ENCODE data around the gene ALLC.

The ALLC gene

GRCh38 chr2:3703757-3704355 is 45.9 kb downstream of the ALLC start:
- no peak overlapping the region for H3K27ac ChIP-seq
- peak overlapping the region in 2 of 7 experiments; percentile 5 to 16 for H3K4me3 ChIP-seq

DNA sequence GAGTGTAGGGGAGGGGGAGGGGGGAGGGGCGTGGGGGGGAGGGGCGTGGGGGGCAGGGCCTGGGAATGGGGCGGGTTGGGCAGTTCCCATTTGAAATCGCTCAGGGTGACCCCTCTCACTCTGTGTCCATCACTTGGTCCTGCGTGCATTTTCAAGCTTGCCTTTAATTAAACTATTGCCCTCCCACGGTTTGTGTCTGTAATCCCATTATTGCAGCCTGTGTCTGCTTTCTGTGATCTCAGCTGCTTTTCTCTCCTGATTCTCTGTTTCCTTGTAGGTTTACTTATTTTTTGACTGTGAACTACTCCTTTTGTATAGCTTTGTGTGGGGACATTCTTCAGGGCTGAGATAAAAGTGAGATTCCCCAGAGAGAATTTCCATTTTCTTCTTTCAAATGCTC is 46.7 kb downstream of the ALLC start:
- no peak overlapping the region for H3K4me3 ChIP-seq
- no peak overlapping the region for H3K27ac ChIP-seq

DNA sequence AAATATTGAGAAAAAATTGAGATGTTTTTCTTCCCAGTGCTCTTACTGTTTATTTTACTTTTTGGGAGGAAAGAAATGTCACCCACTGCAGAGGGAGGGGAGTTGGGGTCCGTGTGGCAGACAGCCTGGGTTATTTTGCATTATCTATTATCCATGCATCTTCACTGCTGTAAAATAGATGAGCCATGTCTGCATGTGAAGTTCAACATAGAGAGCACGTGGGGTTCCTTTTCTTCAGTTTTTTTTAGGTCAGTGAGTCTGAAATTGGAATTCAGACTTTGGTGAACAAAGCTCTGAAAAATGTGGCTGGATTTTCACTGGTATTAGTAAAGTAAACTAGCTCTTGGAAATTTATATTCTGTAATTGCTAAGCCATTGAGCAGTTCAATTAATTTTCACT is 47.8 kb downstream of the ALLC start:
- no peak overlapping the region for H3K4me3 ChIP-seq
- no peak overlapping the region for H3K27ac ChIP-seq

GRCh38 chr2:3706892-3707291 is 48.9 kb downstream of the ALLC start:
- H3K4me3 ChIP-seq: no peak overlapping the region
- H3K27ac ChIP-seq: no peak overlapping the region

- H3K4me3 ChIP-seq: no peak overlapping the region
- H3K27ac ChIP-seq: no peak overlapping the region
Measured at GRCh38 chr2:3708576-3708975, 50.6 kb downstream of the ALLC start.

DNA sequence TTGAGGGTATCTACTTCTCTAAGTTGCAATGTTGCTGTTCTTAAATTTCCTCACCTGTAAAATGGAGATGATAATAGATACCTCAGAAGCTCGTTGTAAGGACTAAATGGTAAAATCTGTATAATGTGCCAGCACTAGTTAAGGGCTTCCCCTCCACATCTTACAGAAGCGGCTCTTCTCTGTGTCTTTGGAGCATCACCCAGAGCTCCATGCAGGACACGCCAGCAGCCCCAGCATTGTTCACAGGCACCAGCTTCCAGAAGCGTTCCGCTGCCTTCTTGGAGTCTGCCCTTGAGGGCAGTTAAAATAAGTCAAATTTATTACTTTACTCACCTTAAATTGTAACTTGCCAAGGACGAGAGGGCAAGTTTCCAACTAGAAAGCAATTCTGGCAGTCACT is 51.2 kb downstream of the ALLC start:
- no peak overlapping the region for H3K27ac ChIP-seq
- H3K4me3 ChIP-seq: no peak overlapping the region

DNA sequence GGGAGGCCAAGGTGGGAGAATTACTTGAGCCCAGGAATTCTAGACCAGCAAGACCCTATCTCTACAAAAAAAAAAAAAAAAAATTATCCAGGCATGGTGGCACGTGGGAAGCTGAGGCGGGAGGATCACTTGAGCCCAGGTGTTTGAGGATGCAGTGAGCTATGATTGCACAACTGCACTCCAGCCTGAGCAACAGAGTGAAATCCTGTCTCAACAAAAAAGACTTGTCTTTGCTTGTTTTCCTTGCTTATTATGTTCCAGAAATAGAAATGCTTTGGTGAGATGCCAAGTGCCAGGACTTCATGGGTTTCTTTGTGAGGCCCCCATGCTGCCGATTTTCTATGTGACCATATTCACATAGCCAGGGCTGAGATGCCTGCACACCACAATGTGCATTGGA is 54.4 kb downstream of the ALLC start:
- no peak overlapping the region for H3K27ac ChIP-seq
- no peak overlapping the region for H3K4me3 ChIP-seq

DNA sequence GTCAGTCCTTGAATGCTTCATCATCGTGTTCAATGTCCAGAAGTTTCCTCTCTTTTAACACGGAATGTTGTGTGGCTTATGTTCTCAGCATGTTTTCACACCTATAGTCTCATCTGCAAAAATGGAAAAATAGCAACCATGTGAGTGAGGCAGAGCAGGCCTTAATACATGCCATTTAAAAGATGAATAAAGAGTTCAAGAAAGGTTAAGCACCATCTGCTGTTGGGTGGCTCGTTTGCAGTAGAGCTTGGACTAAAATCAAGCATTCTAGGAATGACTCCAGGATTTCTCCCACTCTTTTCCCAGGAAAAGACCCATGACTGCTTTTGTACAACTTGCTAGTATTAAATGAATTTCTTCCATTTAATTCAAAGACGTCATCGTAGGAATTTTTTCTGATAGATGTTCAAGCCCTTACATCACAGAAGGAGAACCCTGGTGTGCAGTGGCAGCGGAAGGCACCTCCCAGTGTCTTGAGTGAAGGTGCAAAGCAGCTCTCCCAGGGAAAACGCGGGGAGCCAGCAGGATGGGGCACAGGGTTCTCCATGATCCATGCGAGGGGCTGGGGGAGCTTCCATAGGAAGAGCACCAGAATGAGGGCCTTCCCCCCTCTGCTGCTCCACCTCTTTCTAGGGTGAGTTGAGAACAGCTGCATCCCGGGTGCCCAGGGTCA is 55.0 kb downstream of the ALLC start:
- Histone ChIP-seq H3K4me3 (no peak overlapping the region), H3K27ac (no peak overlapping the region)

GRCh38 chr2:3718679-3719078 is 60.7 kb downstream of the ALLC start:
- no peak overlapping the region for H3K27ac ChIP-seq
- no peak overlapping the region for H3K4me3 ChIP-seq

DNA sequence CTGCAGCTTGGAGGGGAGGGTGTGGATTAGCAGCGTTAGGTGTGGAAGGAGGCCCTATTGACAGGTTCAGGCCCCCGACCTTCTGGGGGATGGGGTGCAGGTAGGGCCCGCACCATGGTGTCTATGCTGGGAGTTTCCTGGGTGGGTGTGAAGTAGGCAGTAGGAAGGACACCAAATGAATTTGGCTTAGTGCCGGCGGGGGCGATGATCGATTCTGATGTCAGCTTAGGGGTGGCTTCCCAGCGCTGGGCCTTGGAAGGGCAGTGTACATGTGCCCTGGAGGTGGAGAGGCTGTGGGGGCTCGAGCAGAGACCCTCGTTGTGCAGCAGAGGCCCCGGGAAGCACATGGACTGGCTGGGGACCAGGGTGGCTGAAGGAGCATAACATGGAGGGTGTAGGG is 67.0 kb downstream of the ALLC start:
- Histone ChIP-seq H3K4me3 (no peak overlapping the region), H3K27ac (no peak overlapping the region)

DNA sequence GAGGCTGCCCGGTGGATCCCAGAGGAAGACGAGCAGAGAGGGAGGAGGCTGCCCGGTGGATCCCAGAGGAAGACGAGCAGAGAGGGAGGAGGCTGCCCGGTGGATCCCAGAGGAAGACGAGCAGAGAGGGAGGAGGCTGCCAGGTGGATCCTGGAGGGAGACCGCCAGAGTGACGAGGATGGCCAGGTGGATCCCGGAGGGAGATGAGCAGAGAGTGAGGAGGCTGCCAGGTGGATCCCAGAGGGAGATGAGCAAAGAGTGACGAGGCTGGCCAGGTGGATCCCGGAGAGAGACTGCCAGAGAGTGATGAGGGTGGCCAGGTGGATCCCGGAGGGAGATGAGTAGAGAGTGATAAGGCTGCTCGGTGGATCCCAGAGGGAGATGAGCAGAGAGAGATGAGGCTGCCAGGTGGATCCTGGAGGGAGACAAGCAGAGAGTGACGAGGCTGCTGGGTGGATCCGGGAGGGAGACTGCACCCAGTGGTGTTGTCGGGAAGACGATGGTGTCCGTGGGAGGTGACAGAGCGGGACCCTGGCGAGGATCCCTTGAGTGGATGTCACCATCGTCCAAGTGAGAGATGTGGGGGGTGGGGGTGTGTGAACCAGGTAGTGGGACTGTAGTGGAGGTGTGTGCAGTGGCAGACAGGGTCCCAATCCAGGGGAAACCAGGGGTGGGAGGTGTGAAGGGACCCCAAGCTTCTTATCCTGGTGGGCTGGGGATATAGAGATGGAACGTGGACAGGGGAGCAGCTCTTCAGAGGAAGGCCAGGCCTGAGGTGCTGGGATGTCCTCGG is 67.7 kb downstream of the ALLC start:
- Histone ChIP-seq H3K27ac (no peak overlapping the region), H3K4me3 (no peak overlapping the region)

DNA sequence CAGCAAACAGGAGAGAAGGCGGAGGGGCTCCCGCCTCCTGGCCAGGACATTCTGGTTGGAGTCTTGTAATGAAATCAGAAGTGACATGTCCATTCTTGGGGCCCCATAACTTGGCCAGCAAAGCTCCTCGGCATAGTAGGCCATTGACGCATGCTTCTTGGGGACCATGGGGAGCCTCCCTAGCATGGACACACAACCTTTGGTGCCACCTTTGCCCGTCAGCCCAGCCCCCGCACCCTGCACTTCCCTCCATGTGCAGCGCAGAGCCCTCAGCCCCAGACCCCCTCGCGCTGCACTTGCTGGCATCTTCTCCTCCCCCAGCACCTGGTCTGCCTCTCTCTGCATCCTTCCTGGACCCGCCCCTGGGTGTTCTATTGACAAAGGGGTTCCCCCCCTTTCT is 68.5 kb downstream of the ALLC start:
- no peak overlapping the region for H3K27ac ChIP-seq

GRCh38 chr2:3727397-3728045 is 69.5 kb downstream of the ALLC start:
- H3K4me3 ChIP-seq: no peak overlapping the region
- no peak overlapping the region for H3K27ac ChIP-seq

More for the DNA sequence above, 68.5 kb downstream of the ALLC start:
- H3K4me3 ChIP-seq: no peak overlapping the region

- Histone ChIP-seq H3K4me3 (no peak overlapping the region), H3K27ac (no peak overlapping the region)
Measured at GRCh38 chr2:3728104-3729054, 70.4 kb downstream of the ALLC start.

- no peak overlapping the region for H3K27ac ChIP-seq
Measured at GRCh38 chr2:3729055-3729448, 71.1 kb downstream of the ALLC start.

DNA sequence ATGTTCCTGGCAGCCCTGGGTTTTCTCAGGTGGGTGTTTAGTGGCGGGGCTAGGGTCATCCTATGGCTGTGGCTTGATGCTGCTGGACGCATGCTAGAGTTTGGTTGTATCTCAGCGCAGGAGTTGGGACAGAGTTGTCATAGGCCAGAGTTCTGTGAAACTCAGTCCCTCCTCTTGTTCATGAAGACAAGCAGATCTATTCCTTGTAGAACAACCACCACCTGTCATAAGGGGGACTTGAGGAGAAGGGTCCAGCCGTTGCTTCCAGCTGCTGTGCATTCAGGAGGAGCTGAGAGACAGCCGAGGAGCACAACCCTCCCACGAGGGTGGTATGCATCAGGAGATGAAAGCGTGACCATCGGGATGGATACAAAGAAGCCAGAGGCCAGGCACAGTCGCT is 71.8 kb downstream of the ALLC start:
- no peak overlapping the region for H3K4me3 ChIP-seq
- H3K27ac ChIP-seq: no peak overlapping the region

More at GRCh38 chr2:3729055-3729448, 71.1 kb downstream of the ALLC start:
- no peak overlapping the region for H3K4me3 ChIP-seq

DNA sequence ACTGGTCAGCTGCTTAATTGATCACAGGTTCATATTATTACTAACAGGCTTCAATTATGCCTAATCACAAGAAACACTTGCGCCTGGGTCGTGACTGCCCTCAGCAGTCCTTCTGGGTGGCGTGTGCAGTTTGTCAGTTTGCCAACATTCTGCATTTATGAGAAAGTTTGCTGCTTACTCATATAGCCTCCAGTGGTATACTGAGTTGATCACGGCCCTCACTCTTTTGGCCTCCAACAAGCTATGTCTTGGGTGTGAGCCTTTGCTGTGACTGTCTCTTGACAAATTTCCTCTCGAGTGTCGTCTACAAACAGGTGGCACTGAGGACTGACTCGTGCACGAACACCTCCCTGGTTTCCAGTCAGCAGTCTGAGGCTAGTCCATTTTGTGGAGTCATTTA is 72.6 kb downstream of the ALLC start:
- H3K4me3 ChIP-seq: no peak overlapping the region

DNA sequence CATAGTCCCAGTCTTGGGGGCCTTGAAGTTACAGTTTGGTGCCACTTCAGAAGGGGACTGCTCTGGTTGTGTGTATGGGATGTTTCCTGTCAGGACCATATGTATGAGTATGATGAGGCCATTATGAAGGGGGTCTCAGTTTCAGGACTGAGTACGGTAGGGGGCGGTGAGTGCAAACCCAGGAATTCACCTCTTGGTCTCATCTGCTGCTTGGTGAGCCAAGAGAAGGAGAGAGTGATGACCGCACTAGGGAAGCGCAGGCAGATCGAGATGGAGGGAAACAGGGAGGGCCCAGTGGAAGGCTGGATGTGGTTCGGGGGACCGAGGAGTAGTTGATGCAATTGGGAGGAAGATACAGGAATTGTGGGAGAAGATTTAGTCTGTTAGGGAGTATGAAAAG is 73.8 kb downstream of the ALLC start:
- Histone ChIP-seq H3K27ac (no peak overlapping the region), H3K4me3 (no peak overlapping the region)

More for the DNA sequence above, 72.6 kb downstream of the ALLC start:
- H3K27ac ChIP-seq: no peak overlapping the region

GRCh38 chr2:3736112-3736511 is 78.1 kb downstream of the ALLC start:
- no peak overlapping the region for H3K4me3 ChIP-seq
- H3K27ac ChIP-seq: no peak overlapping the region

GRCh38 chr2:3737128-3737527 is 79.1 kb downstream of the ALLC start:
- H3K4me3 ChIP-seq: no peak overlapping the region
- H3K27ac ChIP-seq: no peak overlapping the region

Measured in skin epidermis (tissue), 12 donors.